Measurements from ENCODE around the gene ENGASE. TPM values are rescaled to one million over a fixed set of nuclear protein-coding genes. Genes with fewer than 3 reads are reported as not detected.

ENGASE gene
- total RNA-seq, 4 donors from 2014 or later = 29.9 to 64.8 (median 57.1) TPM

GRCh38 chr17:79091226-79091670 lies 16.6 kb downstream of the ENGASE start:
- Histone ChIP-seq H3K9me3 (no peaks in the 10 kb centered on the region), H3K4me1 (peaks cover 0 to 19% (median 2%) of the 10 kb centered on the region in 4 donors), H3K27ac (no peak overlapping the region), H3K4me3 (no peak overlapping the region), H3K27me3 (peaks cover 0 to 56% of the 10 kb centered on the region in 2 donors), H3K36me3 (peaks cover 0 to 15% (median 0%) of the 10 kb centered on the region in 3 donors)
- WGBS, 2 donors = 78 to 81% methylated on average over 7 to 9 of the region's 10 CpGs
- DNase-seq (ENCODE audit: low spot score in 2 of 2) = no peak
- TF ChIP-seq EP300 (IDR thresholded peaks at IDR 0.05) = no peak
- no peak for TF ChIP-seq POLR2A (IDR thresholded peaks at IDR 0.05)
- TF ChIP-seq, protein P1, sequence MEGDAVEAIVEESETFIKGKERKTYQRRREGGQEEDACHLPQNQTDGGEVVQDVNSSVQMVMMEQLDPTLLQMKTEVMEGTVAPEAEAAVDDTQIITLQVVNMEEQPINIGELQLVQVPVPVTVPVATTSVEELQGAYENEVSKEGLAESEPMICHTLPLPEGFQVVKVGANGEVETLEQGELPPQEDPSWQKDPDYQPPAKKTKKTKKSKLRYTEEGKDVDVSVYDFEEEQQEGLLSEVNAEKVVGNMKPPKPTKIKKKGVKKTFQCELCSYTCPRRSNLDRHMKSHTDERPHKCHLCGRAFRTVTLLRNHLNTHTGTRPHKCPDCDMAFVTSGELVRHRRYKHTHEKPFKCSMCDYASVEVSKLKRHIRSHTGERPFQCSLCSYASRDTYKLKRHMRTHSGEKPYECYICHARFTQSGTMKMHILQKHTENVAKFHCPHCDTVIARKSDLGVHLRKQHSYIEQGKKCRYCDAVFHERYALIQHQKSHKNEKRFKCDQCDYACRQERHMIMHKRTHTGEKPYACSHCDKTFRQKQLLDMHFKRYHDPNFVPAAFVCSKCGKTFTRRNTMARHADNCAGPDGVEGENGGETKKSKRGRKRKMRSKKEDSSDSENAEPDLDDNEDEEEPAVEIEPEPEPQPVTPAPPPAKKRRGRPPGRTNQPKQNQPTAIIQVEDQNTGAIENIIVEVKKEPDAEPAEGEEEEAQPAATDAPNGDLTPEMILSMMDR (IDR thresholded peaks at IDR 0.05) = no peak

- TF ChIP-seq, protein P1 (IDR thresholded peaks at IDR 0.05) = no peak
- Histone ChIP-seq H3K27ac (no peak overlapping the region), H3K4me3 (no peak overlapping the region), H3K9me3 (no peaks in the 10 kb centered on the region), H3K36me3 (peaks cover 0 to 3% (median 0%) of the 10 kb centered on the region in 3 donors), H3K27me3 (peaks cover 0 to 69% of the 10 kb centered on the region in 2 donors), H3K4me1 (peaks cover 0 to 24% (median 2%) of the 10 kb centered on the region in 4 donors)
- 38 to 65% methylated on average over 4 of the region's 4 CpGs for WGBS, 2 donors
- no peak for DNase-seq (ENCODE audit: low spot score in 2 of 2)
These were observed 17.9 kb downstream of the ENGASE start for GRCh38 chr17:79092567-79092966.

GRCh38 chr17:79093270-79093669 lies 18.6 kb downstream of the ENGASE start:
- Histone ChIP-seq H3K27me3 (peaks cover 0 to 76% of the 10 kb centered on the region in 2 donors), H3K4me3 (no peak overlapping the region), H3K27ac (no peak overlapping the region), H3K36me3 (peaks cover 0 to 3% (median 0%) of the 10 kb centered on the region in 3 donors), H3K9me3 (no peaks in the 10 kb centered on the region), H3K4me1 (peaks cover 0 to 27% (median 2%) of the 10 kb centered on the region in 4 donors)
- TF ChIP-seq, protein P1 (IDR thresholded peaks at IDR 0.05) = no peak
- no peak for TF ChIP-seq POLR2A (IDR thresholded peaks at IDR 0.05)
- TF ChIP-seq EP300 (IDR thresholded peaks at IDR 0.05) = no peak
- WGBS, 2 donors = 50 to 52% methylated on average over 8 of the region's 8 CpGs
- DNase-seq (ENCODE audit: low spot score in 2 of 2) = no peak

DNA sequence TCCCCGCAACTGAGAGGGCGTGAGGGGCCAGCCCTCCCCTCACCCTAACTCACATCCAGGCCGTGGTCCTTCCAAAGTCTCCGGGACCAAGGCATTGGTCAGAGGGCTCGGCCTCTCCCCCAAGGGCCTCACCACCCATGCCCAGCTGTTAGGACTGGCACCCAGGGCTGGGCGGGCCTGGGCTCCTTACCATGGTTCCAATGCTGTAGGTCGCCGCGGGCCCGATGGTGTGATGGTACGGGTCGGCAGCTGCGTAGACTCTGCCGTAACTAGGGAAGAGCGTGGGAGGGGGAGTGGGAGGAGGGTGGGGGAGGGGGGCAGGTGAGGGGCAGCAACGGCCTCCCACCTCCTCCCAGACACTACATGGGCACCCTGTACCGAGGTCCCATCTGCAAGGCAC lies 19.6 kb downstream of the ENGASE start:
- DNase-seq (ENCODE audit: low spot score in 2 of 2) = no peak
- H3K4me1 ChIP-seq = peaks cover 0 to 24% (median 2%) of the 10 kb centered on the region in 4 donors
- H3K36me3 ChIP-seq = no peaks in the 10 kb centered on the region
- H3K4me3 ChIP-seq = no peak overlapping the region
- TF ChIP-seq POLR2A (IDR thresholded peaks at IDR 0.05) (no peak), EP300 (IDR thresholded peaks at IDR 0.05) (no peak)
- TF ChIP-seq, protein P1 (IDR thresholded peaks at IDR 0.05) = no peak
- H3K27me3 ChIP-seq = peaks cover 0 to 86% of the 10 kb centered on the region in 2 donors
- no peak overlapping the region for H3K27ac ChIP-seq
- 72 to 78% methylated on average over 15 to 17 of the region's 17 CpGs for WGBS, 2 donors
- no peaks in the 10 kb centered on the region for H3K9me3 ChIP-seq

GRCh38 chr17:79095345-79096055 lies 20.9 kb downstream of the ENGASE start:
- H3K36me3 ChIP-seq = no peaks in the 10 kb centered on the region
- H3K27me3 ChIP-seq = peaks cover 0 to 93% of the 10 kb centered on the region in 2 donors
- 88 to 89% methylated on average over 8 to 15 of the region's 15 CpGs for WGBS, 2 donors
- no peak overlapping the region for H3K4me3 ChIP-seq
- H3K27ac ChIP-seq = no peak overlapping the region
- peaks cover 0 to 15% (median under 1%) of the 10 kb centered on the region in 4 donors for H3K4me1 ChIP-seq
- H3K9me3 ChIP-seq = no peaks in the 10 kb centered on the region
- no peak for DNase-seq (ENCODE audit: low spot score in 2 of 2)
- no peak for TF ChIP-seq POLR2A (IDR thresholded peaks at IDR 0.05)
- TF ChIP-seq, protein P1 (IDR thresholded peaks at IDR 0.05) = no peak
- no peak for TF ChIP-seq EP300 (IDR thresholded peaks at IDR 0.05)

Measured in tibial nerve (tissue), 4 donors.